PC-3 (cell line): ENCODE measurements around the gene DLG4. TPM values are rescaled to one million over a fixed set of nuclear protein-coding genes. Genes with fewer than 3 reads are reported as not detected.

ENCODE experiments used
- ATAC-seq: fragments of 200-7000 bp; cut with Tn5 transposase; 2 replicates; pipeline ENCODE4 v1.9.1; 2020; ENCODE audit warnings: mild to moderate bottlenecking, moderate library complexity
- BruUV-seq: library from RNA; stranded (reverse); fragments of 400-500 nt; replicated peaks from 2 replicates; lab custom pipeline; 2021; lab: Mats Ljungman, UMichigan
- CTCF ChIA-PET: fragments of 300-600 bp; sonication (Branson Sonifier 250); formaldehyde crosslinking; loops from one replicate; lab custom pipeline; 2022; ENCODE audit warnings: antibody characterized with exemption; lab: Charles Lee
- POLR2A ChIA-PET: fragments of 300-600 bp; sonication (Branson Sonifier 250); formaldehyde crosslinking; loops from one replicate; lab custom pipeline; 2022; ENCODE audit warnings: antibody characterized with exemption; ENCODE audit not compliant: unreplicated experiment; lab: Charles Lee
- DNase-seq: peaks from one replicate; pipeline ENCODE4 v3.0.0-alpha.2; 2015
- H2AFZ ChIP-seq: fragments of 300-600 bp; sonication (generic); 2 replicates; pipeline ENCODE4 v1.6.0; 2016; ENCODE audit warnings: antibody characterized with exemption, low read length
- H3F3A ChIP-seq: fragments of 300-600 bp; sonication (generic); one replicate; pipeline ENCODE4 v1.6.0; 2017; ENCODE audit warnings: antibody characterized with exemption, low read length, control low read depth, mild to moderate bottlenecking; ENCODE audit not compliant: unreplicated experiment
- H3K27ac ChIP-seq: fragments of 300-600 bp; sonication (generic); 2 replicates; pipeline ENCODE4 v1.5.1; 2016; ENCODE audit warnings: mild to moderate bottlenecking, low read length
- H3K27me3 ChIP-seq: fragments of 300-600 bp; sonication (generic); 2 replicates; pipeline ENCODE4 v1.6.1; 2016; ENCODE audit warnings: low read length, mixed read lengths
- H3K36me3 ChIP-seq: fragments of 300-600 bp; sonication (generic); 2 replicates; pipeline ENCODE4 v1.6.1; 2016; ENCODE audit warnings: low read depth, mixed run types, low read length, mixed read lengths
- H3K4me1 ChIP-seq: fragments of 300-600 bp; sonication (generic); 2 replicates; pipeline ENCODE4 v1.5.1; 2016; ENCODE audit warnings: low read length; ENCODE audit not compliant: insufficient read depth
- H3K4me2 ChIP-seq: fragments of 300-600 bp; sonication (generic); 2 replicates; pipeline ENCODE4 v1.6.0; 2016; ENCODE audit warnings: low read length
- H3K4me3 ChIP-seq: fragments of 300-600 bp; sonication (generic); 2 replicates; pipeline ENCODE4 v1.5.1; 2016; ENCODE audit warnings: mild to moderate bottlenecking, low read length, mixed read lengths
- H3K79me2 ChIP-seq: fragments of 300-600 bp; sonication (generic); 2 replicates; pipeline ENCODE4 v1.6.1; 2017; ENCODE audit warnings: low read length, mixed read lengths
- H3K9ac ChIP-seq: fragments of 300-600 bp; sonication (generic); 2 replicates; pipeline ENCODE4 v1.6.0; 2016; ENCODE audit warnings: mild to moderate bottlenecking, low read length
- H3K9me2 ChIP-seq: fragments of 300-600 bp; sonication (generic); replicated peaks from 2 replicates; pipeline ENCODE4 v1.6.1; 2016; ENCODE audit warnings: mixed run types, low read length, mixed read lengths
- H3K9me3 ChIP-seq: fragments of 300-600 bp; sonication (generic); 2 replicates; pipeline ENCODE4 v1.6.1; 2016; ENCODE audit warnings: low read length, mixed read lengths
- H4K20me1 ChIP-seq: fragments of 300-600 bp; sonication (generic); 2 replicates; pipeline ENCODE4 v1.6.1; 2016; ENCODE audit warnings: low read length, mixed read lengths
- EZH2 ChIP-seq: fragments of 300-600 bp; sonication (generic); IDR thresholded peaks from one replicate; pipeline ENCODE4 v1.6.1; 2017; ENCODE audit warnings: antibody characterized with exemption, mild to moderate bottlenecking, low read length; ENCODE audit not compliant: unreplicated experiment
- EZH2phosphoT487 ChIP-seq: fragments of 300-600 bp; sonication (generic); IDR thresholded peaks from 2 replicates; pipeline ENCODE4 v1.6.1; 2018; ENCODE audit warnings: mild to moderate bottlenecking, antibody characterized with exemption, low read length, borderline replicate concordance
- intact Hi-C: fragments of 100-400 bp; cut with micrococcal nuclease; formaldehyde crosslinking; loops from 2 replicates; pipeline ENCODE4 v1.9.0; 2023
- total RNA-seq: library from RNA; depleted of rRNA; stranded (reverse); fragments of >200 nt; gene quantifications from 2 replicates; pipeline ENCODE4 v1.2.3, GENCODE V29; 2014
- TF ChIP-seq, protein P1 (sequence below): fragments of 300-600 bp; sonication (generic); conservative IDR thresholded peaks from 2 replicates; pipeline ENCODE4 v1.5.1; 2017; ENCODE audit warnings: antibody characterized with exemption, low read depth, mild to moderate bottlenecking, low read length

The DLG4 gene
- total RNA-seq, 1 experiment from 2014 or later: 6.5 TPM

DNA sequence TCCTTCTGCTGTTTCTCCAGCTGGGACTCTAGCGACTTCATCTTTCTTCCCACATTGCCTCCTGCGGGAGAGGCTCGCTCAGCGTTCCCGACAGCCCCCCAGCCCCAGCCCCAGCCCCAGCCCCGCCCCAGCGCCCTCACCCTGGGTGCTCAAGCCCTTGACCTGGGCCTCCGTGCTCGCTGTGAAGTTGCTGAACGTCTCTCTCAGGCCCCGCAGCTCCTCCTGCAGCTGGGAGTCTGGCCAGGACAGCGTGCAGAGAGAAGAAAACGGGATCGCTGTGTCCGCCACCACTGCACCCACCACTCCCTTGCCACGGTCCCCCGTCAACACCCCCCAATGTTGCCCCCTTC lies 42.8 kb downstream of the DLG4 start:
- no peak for DNase-seq
- CTCF ChIA-PET: interaction anchor here (2.1 kb wide), 1 partner anchor 131 kb away, joined by 11 read pairs; no protein-coding TSS in a partner anchor
- Histone ChIP-seq H3K4me2 (peak overlapping the region; percentile 98), H4K20me1 (no peaks in the 10 kb centered on the region), H3K79me2 (no peaks in the 10 kb centered on the region), H3F3A (no peaks in the 10 kb centered on the region), H2AFZ (no peak overlapping the region), H3K4me1 (no peaks in the 10 kb centered on the region), H3K36me3 (no peaks in the 10 kb centered on the region), H3K27ac (no peak overlapping the region), H3K27me3 (no peaks in the 10 kb centered on the region), H3K9me3 (no peaks in the 10 kb centered on the region), H3K9ac (no peak overlapping the region), H3K4me3 (peak overlapping the region; percentile 77; the same call in 1 of the 2 replicates), H3K9me2 (no peaks in the 10 kb centered on the region)
- no peak for ATAC-seq
- no TSS peak for BruUV-seq
- POLR2A ChIA-PET: no interaction called here
- intact Hi-C loops: loop anchor here (2.0 kb wide), 1 partner anchor 130 kb away; no protein-coding TSS in a partner anchor
- TF ChIP-seq EZH2: no peak
- no peak for TF ChIP-seq EZH2phosphoT487
- TF ChIP-seq, protein P1, sequence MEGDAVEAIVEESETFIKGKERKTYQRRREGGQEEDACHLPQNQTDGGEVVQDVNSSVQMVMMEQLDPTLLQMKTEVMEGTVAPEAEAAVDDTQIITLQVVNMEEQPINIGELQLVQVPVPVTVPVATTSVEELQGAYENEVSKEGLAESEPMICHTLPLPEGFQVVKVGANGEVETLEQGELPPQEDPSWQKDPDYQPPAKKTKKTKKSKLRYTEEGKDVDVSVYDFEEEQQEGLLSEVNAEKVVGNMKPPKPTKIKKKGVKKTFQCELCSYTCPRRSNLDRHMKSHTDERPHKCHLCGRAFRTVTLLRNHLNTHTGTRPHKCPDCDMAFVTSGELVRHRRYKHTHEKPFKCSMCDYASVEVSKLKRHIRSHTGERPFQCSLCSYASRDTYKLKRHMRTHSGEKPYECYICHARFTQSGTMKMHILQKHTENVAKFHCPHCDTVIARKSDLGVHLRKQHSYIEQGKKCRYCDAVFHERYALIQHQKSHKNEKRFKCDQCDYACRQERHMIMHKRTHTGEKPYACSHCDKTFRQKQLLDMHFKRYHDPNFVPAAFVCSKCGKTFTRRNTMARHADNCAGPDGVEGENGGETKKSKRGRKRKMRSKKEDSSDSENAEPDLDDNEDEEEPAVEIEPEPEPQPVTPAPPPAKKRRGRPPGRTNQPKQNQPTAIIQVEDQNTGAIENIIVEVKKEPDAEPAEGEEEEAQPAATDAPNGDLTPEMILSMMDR: no peak

DNA sequence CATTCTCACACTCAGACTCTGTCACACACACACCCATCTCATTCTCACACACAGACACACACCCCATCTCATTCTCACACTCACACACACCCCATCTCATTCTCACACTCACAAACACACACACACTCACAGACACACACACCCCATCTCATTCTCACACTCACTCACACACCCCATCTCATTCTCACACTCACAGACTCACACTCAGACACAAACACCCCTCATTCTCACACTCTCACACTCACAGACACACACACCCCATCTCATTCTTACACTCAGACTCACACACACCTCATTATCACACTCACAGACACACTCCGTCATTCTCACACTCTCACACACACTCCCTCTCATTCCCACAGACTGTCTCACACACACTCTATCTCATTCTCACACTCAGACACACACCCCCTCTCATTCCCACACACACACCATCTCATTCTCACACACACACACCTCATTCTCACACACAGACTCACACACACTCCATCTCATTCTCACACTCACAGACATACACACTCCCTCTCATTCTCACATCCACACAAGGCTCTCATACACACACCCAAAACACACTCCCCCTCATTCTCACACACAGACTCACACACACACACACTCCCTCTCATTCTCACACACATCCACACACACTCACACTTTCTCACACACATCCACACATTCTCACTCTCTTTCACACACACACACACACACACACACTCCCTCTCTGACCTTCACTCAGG lies 43.4 kb downstream of the DLG4 start:
- TF ChIP-seq EZH2phosphoT487: no peak
- no peak for TF ChIP-seq EZH2
- TF ChIP-seq, protein P1: no peak
- Histone ChIP-seq H3K4me3 (no peak overlapping the region), H3K27me3 (no peaks in the 10 kb centered on the region), H3K79me2 (no peaks in the 10 kb centered on the region), H3K36me3 (no peaks in the 10 kb centered on the region), H3K9ac (no peak overlapping the region), H2AFZ (no peak overlapping the region), H3K4me2 (no peak overlapping the region), H3K9me2 (no peaks in the 10 kb centered on the region), H3K9me3 (no peaks in the 10 kb centered on the region), H3K27ac (no peak overlapping the region), H4K20me1 (no peaks in the 10 kb centered on the region), H3F3A (no peaks in the 10 kb centered on the region), H3K4me1 (no peaks in the 10 kb centered on the region)
- no TSS peak for BruUV-seq
- ChIA-PET POLR2A (no interaction called here), CTCF (interaction anchor here (2.1 kb wide), 1 partner anchor 130 kb away, joined by 11 read pairs; no protein-coding TSS in a partner anchor)
- ATAC-seq: no peak
- DNase-seq: no peak
- intact Hi-C loops: loop anchor here (2.0 kb wide), 1 partner anchor 129 kb away; no protein-coding TSS in a partner anchor

DNA sequence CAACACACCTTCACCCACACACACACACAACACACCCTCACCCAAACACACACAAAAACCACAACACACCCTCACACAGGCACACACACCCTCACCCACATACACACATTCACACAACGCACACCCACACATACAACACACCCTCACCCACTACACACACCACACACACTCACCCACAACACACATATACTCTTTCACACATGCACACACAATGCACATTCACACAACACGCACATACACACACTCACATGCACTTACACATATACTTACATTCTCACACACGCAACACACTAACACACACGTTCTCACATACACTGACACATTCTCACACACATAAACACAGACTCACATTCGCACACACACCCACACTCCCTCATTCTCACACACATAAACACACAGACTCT lies 44.3 kb downstream of the DLG4 start:
- no peaks in the 10 kb centered on the region for H3K36me3 ChIP-seq
- H2AFZ ChIP-seq: no peak overlapping the region
- intact Hi-C loops: no loop called here
- POLR2A ChIA-PET: no interaction called here
- no TSS peak for BruUV-seq
- H3K9ac ChIP-seq: no peak overlapping the region
- TF ChIP-seq EZH2 (no peak), EZH2phosphoT487 (no peak)
- TF ChIP-seq, protein P1: no peak
- H3K9me2 ChIP-seq: no peaks in the 10 kb centered on the region
- ATAC-seq (no peak), DNase-seq (no peak)
- H3K27me3 ChIP-seq: no peaks in the 10 kb centered on the region
- H4K20me1 ChIP-seq: no peaks in the 10 kb centered on the region
- H3K4me2 ChIP-seq: no peak overlapping the region
- H3K27ac ChIP-seq: no peak overlapping the region
- no peaks in the 10 kb centered on the region for H3K9me3 ChIP-seq
- no peaks in the 10 kb centered on the region for H3K4me1 ChIP-seq
- CTCF ChIA-PET: no interaction called here
- no peak overlapping the region for H3K4me3 ChIP-seq
- H3K79me2 ChIP-seq: no peaks in the 10 kb centered on the region
- no peaks in the 10 kb centered on the region for H3F3A ChIP-seq
